Naive thymus-derived CD4-positive, alpha-beta T cell (primary cell): ENCODE data around the gene CD44. TPM values are rescaled to one million over a fixed set of nuclear protein-coding genes. Genes with fewer than 3 reads are reported as not detected.
A peak's percentile ranks its signal among the peaks of the same experiment; 100 is the strongest.

Experiments used
- ATAC-seq: fragments of 150-1000 bp; cut with Tn5 transposase; 2 replicates; pipeline ENCODE4 v1.10.0; 2021; ENCODE audit warnings: mild to moderate bottlenecking, moderate library complexity
- CTCF ChIA-PET: fragments of 350-600 bp; sonication (Branson Sonifier 250); formaldehyde crosslinking; loops from one replicate; lab custom pipeline; 2021; ENCODE audit warnings: antibody characterized with exemption; lab: Charles Lee
- POLR2A ChIA-PET: fragments of 350-600 bp; sonication (Branson Sonifier 250); formaldehyde crosslinking; loops from one replicate; lab custom pipeline; 2021; ENCODE audit warnings: antibody characterized with exemption, inconsistent platforms; lab: Charles Lee
- DNase-seq, 9 donors: peaks; one replicate each; pipeline versions ENCODE4 v3.0.0 to v3.0.0-alpha.2; 2020 to 2022; ENCODE audit warnings: mixed read lengths in 1 of 9
- H3K27ac ChIP-seq: one replicate; pipeline ENCODE4 v1.7.0; 2013; ENCODE audit warnings: mild to moderate bottlenecking, low read depth, low read length, moderate library complexity
- H3K27me3 ChIP-seq, 2 donors: one replicate each; pipeline ENCODE4 v1.7.0; 2013; ENCODE audit warnings: low read length in 2 of 2, mild to moderate bottlenecking in 2 of 2, moderate library complexity in 2 of 2; ENCODE audit not compliant: control insufficient read depth in 2 of 2, insufficient read depth in 2 of 2
- H3K36me3 ChIP-seq, 3 experiments: 1 replicate in 2 of 3; 2 replicates in 1 of 3; pipeline ENCODE4 v1.7.0; 2013; ENCODE audit warnings: low read length in 3 of 3, mild to moderate bottlenecking in 3 of 3, moderate library complexity in 1 of 3; ENCODE audit not compliant: insufficient read depth in 3 of 3, control insufficient read depth in 2 of 3
- H3K4me1 ChIP-seq, 2 donors: one replicate each; pipeline ENCODE4 v1.7.0; 2013; ENCODE audit warnings: low read length in 2 of 2, mild to moderate bottlenecking in 2 of 2, moderate library complexity in 1 of 2; ENCODE audit not compliant: control insufficient read depth in 2 of 2, insufficient read depth in 2 of 2
- H3K4me3 ChIP-seq: 2 replicates; pipeline ENCODE4 v1.7.0; 2013; ENCODE audit warnings: mild to moderate bottlenecking, low read length
- H3K9me3 ChIP-seq, 3 experiments: 1 replicate in 2 of 3; 2 replicates in 1 of 3; pipeline ENCODE4 v1.7.0; 2013; ENCODE audit warnings: low read length in 3 of 3; ENCODE audit not compliant: control insufficient read depth in 2 of 3
- H3K27ac Mint-ChIP-seq, 9 donors: one replicate each; pipeline ENCODE4 v1.8.0; 2020 to 2022; ENCODE audit warnings: mixed read lengths in 9 of 9, mild to moderate bottlenecking in 8 of 9, moderate library complexity in 5 of 9, inconsistent platforms in 2 of 9
- H3K27me3 Mint-ChIP-seq, 5 donors: one replicate each; pipeline ENCODE4 v1.8.0; 2021 to 2022; ENCODE audit warnings: mixed read lengths in 5 of 5, mild to moderate bottlenecking in 1 of 5
- H3K36me3 Mint-ChIP-seq, 5 donors: one replicate each; pipeline ENCODE4 v1.8.0; 2020 to 2022; ENCODE audit warnings: mixed read lengths in 5 of 5, mild to moderate bottlenecking in 3 of 5, inconsistent platforms in 1 of 5
- H3K4me1 Mint-ChIP-seq, 7 donors: one replicate each; pipeline ENCODE4 v1.8.0; 2020 to 2022; ENCODE audit warnings: mixed read lengths in 7 of 7, mild to moderate bottlenecking in 3 of 7, inconsistent platforms in 1 of 7
- H3K4me3 Mint-ChIP-seq, 10 donors: one replicate each; pipeline ENCODE4 v1.8.0; 2020 to 2022; ENCODE audit warnings: mild to moderate bottlenecking in 10 of 10, mixed read lengths in 10 of 10, moderate library complexity in 6 of 10, inconsistent platforms in 2 of 10
- H3K9me3 Mint-ChIP-seq, 11 donors: one replicate each; pipeline ENCODE4 v1.8.0; 2020 to 2022; ENCODE audit warnings: mixed read lengths in 11 of 11, mild to moderate bottlenecking in 4 of 11, inconsistent platforms in 1 of 11, moderate library complexity in 1 of 11
- intact Hi-C, 2 donors: fragments of 100-400 bp; cut with micrococcal nuclease; formaldehyde crosslinking; loops; one replicate each; pipeline ENCODE4 v1.15.1; 2023
- polyA plus RNA-seq, 2 donors: library from polyadenylated mRNA; unstranded; fragments of 300-500 nt; fragmentation: Illumina TruSeq; gene quantifications; one replicate each; pipeline ENCODE4 v1.2.3, GENCODE V29; 2021
- total RNA-seq, 6 experiments: library from RNA in 5 of 6; stranded (reverse) in 5 of 6; gene quantifications; 1 replicate in 5 of 6; 2 replicates in 1 of 6; pipeline ENCODE4 v1.2.3 and lab custom pipeline; 2021 to 2026

The CD44 gene
- total and polyA plus RNA-seq, 7 experiments from 2014 or later, result 332 to 1,223 (median 755) TPM

- peak overlapping the region; percentile 52 for H3K27ac ChIP-seq
- H3K9me3 Mint-ChIP-seq, result peaks cover 0 to 6% (median 0%) of the 10 kb centered on the region in 11 donors
- no peaks in the 10 kb centered on the region for H3K9me3 ChIP-seq
- H3K4me1 Mint-ChIP-seq, result peaks cover 59 to 95% (median 81%) of the 10 kb centered on the region in 7 donors
- H3K36me3 ChIP-seq, result peaks cover 16 to 59% (median 57%) of the 10 kb centered on the region in 3 experiments
- ChIA-PET CTCF (interaction anchor here (0.6 to 1.5 kb wide), 5 partner anchors 9 to 148 kb away, joined by 3 to 4 read pairs (median 3); no protein-coding TSS in a partner anchor), POLR2A (interaction anchor here (1.0 to 12.6 kb wide), 5 partner anchors 10 to 42 kb away, joined by 4 to 354 read pairs (median 5); no protein-coding TSS in a partner anchor)
- DNase-seq (no peak), ATAC-seq (peak; percentile 10)
- H3K36me3 Mint-ChIP-seq, result peaks cover 22 to 86% (median 74%) of the 10 kb centered on the region in 5 donors
- no peak overlapping the region for H3K4me3 ChIP-seq
- H3K4me3 Mint-ChIP-seq, result peak overlapping the region; percentile 22 to 79 (median 66)
- no peaks in the 10 kb centered on the region for H3K27me3 Mint-ChIP-seq
- H3K27ac Mint-ChIP-seq, result peak overlapping the region; percentile 31 to 97 (median 88)
- H3K27me3 ChIP-seq, result no peaks in the 10 kb centered on the region
- intact Hi-C loops, result no loop called here
- H3K4me1 ChIP-seq, result peaks cover 62 to 79% of the 10 kb centered on the region in 2 donors
Measured at GRCh38 chr11:35182317-35182939, 43.5 kb downstream of the CD44 start.

- DNase-seq (no peak), ATAC-seq (no peak)
- no peaks in the 10 kb centered on the region for H3K27me3 Mint-ChIP-seq
- H3K4me3 Mint-ChIP-seq, result peak overlapping the region in 9 of 10 donors; percentile 41 to 79 (median 68)
- H3K4me1 Mint-ChIP-seq, result peaks cover 53 to 95% (median 81%) of the 10 kb centered on the region in 7 donors
- peaks cover 22 to 86% (median 76%) of the 10 kb centered on the region in 5 donors for H3K36me3 Mint-ChIP-seq
- ChIA-PET CTCF (interaction anchor here (0.7 to 1.5 kb wide), 9 partner anchors 8 to 1469 kb away, joined by 3 to 5 read pairs (median 3); no protein-coding TSS in a partner anchor), POLR2A (interaction anchor here (0.6 to 12.6 kb wide), 7 partner anchors 9 to 147 kb away, joined by 3 to 354 read pairs (median 4); no protein-coding TSS in a partner anchor)
- intact Hi-C loops, result no loop called here
- no peak overlapping the region for H3K4me3 ChIP-seq
- peaks cover 0 to 4% (median 0%) of the 10 kb centered on the region in 11 donors for H3K9me3 Mint-ChIP-seq
- peak overlapping the region; percentile 73 to 97 (median 88) for H3K27ac Mint-ChIP-seq
- H3K9me3 ChIP-seq, result no peaks in the 10 kb centered on the region
- H3K27me3 ChIP-seq, result no peaks in the 10 kb centered on the region
- peaks cover 18 to 60% (median 56%) of the 10 kb centered on the region in 3 experiments for H3K36me3 ChIP-seq
- H3K4me1 ChIP-seq, result peaks cover 52 to 74% of the 10 kb centered on the region in 2 donors
- peak overlapping the region; percentile 52 for H3K27ac ChIP-seq
Measured at GRCh38 chr11:35183326-35183925, 44.5 kb downstream of the CD44 start.

GRCh38 chr11:35185696-35186095, 46.7 kb downstream of the CD44 start:
- CTCF ChIA-PET, result interaction anchor here (1.0 kb wide), 1 partner anchor 21 kb away, joined by 3 read pairs; no protein-coding TSS in a partner anchor
- peak overlapping the region; percentile 59 to 98 (median 82) for H3K27ac Mint-ChIP-seq
- H3K4me3 ChIP-seq, result no peak overlapping the region
- POLR2A ChIA-PET, result interaction anchor here (1.0 to 12.6 kb wide), 2 partner anchors 21 to 33 kb away, joined by 4 to 354 read pairs; no protein-coding TSS in a partner anchor
- no peak for DNase-seq
- H3K27me3 ChIP-seq, result no peaks in the 10 kb centered on the region
- no peak for ATAC-seq
- H3K4me1 Mint-ChIP-seq, result peaks cover 39 to 95% (median 79%) of the 10 kb centered on the region in 7 donors
- H3K27me3 Mint-ChIP-seq, result no peaks in the 10 kb centered on the region
- H3K27ac ChIP-seq, result no peak overlapping the region
- peaks cover 34 to 61% of the 10 kb centered on the region in 2 donors for H3K4me1 ChIP-seq
- no peaks in the 10 kb centered on the region for H3K9me3 ChIP-seq
- H3K36me3 ChIP-seq, result peaks cover 30 to 72% (median 64%) of the 10 kb centered on the region in 3 experiments
- intact Hi-C loops, result no loop called here
- H3K4me3 Mint-ChIP-seq, result peak overlapping the region in 8 of 10 donors; percentile 7 to 65 (median 50)
- H3K36me3 Mint-ChIP-seq, result peaks cover 29 to 83% (median 74%) of the 10 kb centered on the region in 5 donors
- H3K9me3 Mint-ChIP-seq, result peaks cover 0 to 2% (median 0%) of the 10 kb centered on the region in 11 donors

GRCh38 chr11:35187996-35188395, 49.0 kb downstream of the CD44 start:
- peaks cover 34 to 97% (median 83%) of the 10 kb centered on the region in 7 donors for H3K4me1 Mint-ChIP-seq

GRCh38 chr11:35190804-35191348, 51.9 kb downstream of the CD44 start:
- DNase-seq (no peak), ATAC-seq (peak; percentile 51)
- Histone ChIP-seq H3K27me3 (no peaks in the 10 kb centered on the region), H3K27ac (no peak overlapping the region), H3K4me1 (peaks cover 12 to 52% of the 10 kb centered on the region in 2 donors), H3K9me3 (no peaks in the 10 kb centered on the region), H3K36me3 (peaks cover 40 to 63% (median 55%) of the 10 kb centered on the region in 3 experiments), H3K4me3 (no peak overlapping the region)
- POLR2A ChIA-PET, result interaction anchor here (0.5 to 2.7 kb wide), 7 partner anchors 9 to 67 kb away, joined by 3 to 14 read pairs (median 3); no protein-coding TSS in a partner anchor
- H3K9me3 Mint-ChIP-seq, result peaks cover 0 to 2% (median 0%) of the 10 kb centered on the region in 11 donors
- intact Hi-C loops, result no loop called here
- H3K27me3 Mint-ChIP-seq, result no peaks in the 10 kb centered on the region
- peak overlapping the region in 5 of 10 donors; percentile 6 to 38 (median 13) for H3K4me3 Mint-ChIP-seq
- H3K36me3 Mint-ChIP-seq, result peaks cover 19 to 92% (median 82%) of the 10 kb centered on the region in 5 donors
- H3K27ac Mint-ChIP-seq, result peak overlapping the region in 8 of 9 donors; percentile 19 to 91 (median 67)
- peaks cover 37 to 97% (median 84%) of the 10 kb centered on the region in 7 donors for H3K4me1 Mint-ChIP-seq
- CTCF ChIA-PET, result interaction anchor here (0.7 to 1.4 kb wide), 2 partner anchors 8 to 12 kb away, joined by 3 read pairs; no protein-coding TSS in a partner anchor

More at GRCh38 chr11:35187996-35188395, 49.0 kb downstream of the CD44 start:
- DNase-seq (no peak), ATAC-seq (no peak)
- Histone ChIP-seq H3K4me3 (no peak overlapping the region), H3K36me3 (peaks cover 35 to 70% (median 67%) of the 10 kb centered on the region in 3 experiments), H3K27me3 (no peaks in the 10 kb centered on the region), H3K27ac (no peak overlapping the region), H3K4me1 (peaks cover 18 to 52% of the 10 kb centered on the region in 2 donors), H3K9me3 (no peaks in the 10 kb centered on the region)
- CTCF ChIA-PET, result interaction anchor here (1.9 kb wide), 1 partner anchor 11 kb away, joined by 5 read pairs; no protein-coding TSS in a partner anchor
- POLR2A ChIA-PET, result no interaction called here
- H3K27me3 Mint-ChIP-seq, result no peaks in the 10 kb centered on the region
- H3K9me3 Mint-ChIP-seq, result peaks cover 0 to 2% (median 0%) of the 10 kb centered on the region in 11 donors
- peak overlapping the region; percentile 16 to 84 (median 72) for H3K27ac Mint-ChIP-seq
- peaks cover 18 to 88% (median 79%) of the 10 kb centered on the region in 5 donors for H3K36me3 Mint-ChIP-seq
- peak overlapping the region in 1 of 10 donors; percentile 6 for H3K4me3 Mint-ChIP-seq
- intact Hi-C loops, result loop anchor here in 1 of 2 donors (2.0 kb wide), 1 partner anchor 15 kb away; no protein-coding TSS in a partner anchor
